ENCODE measurements around the gene IL13RA1.

GRCh38 chrX:118839334-118839958 is 112.0 kb downstream of the IL13RA1 start:
- peak; percentile 63 for TF ChIP-seq CTCF (conservative IDR thresholded peaks at IDR 0.05)
- no peak for TF ChIP-seq ZFX (IDR thresholded peaks at IDR 0.05)

Data from C4-2B (cell line).